ENCODE data around the gene POLR3G.

POLR3G gene, protein sequence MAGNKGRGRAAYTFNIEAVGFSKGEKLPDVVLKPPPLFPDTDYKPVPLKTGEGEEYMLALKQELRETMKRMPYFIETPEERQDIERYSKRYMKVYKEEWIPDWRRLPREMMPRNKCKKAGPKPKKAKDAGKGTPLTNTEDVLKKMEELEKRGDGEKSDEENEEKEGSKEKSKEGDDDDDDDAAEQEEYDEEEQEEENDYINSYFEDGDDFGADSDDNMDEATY

DNA sequence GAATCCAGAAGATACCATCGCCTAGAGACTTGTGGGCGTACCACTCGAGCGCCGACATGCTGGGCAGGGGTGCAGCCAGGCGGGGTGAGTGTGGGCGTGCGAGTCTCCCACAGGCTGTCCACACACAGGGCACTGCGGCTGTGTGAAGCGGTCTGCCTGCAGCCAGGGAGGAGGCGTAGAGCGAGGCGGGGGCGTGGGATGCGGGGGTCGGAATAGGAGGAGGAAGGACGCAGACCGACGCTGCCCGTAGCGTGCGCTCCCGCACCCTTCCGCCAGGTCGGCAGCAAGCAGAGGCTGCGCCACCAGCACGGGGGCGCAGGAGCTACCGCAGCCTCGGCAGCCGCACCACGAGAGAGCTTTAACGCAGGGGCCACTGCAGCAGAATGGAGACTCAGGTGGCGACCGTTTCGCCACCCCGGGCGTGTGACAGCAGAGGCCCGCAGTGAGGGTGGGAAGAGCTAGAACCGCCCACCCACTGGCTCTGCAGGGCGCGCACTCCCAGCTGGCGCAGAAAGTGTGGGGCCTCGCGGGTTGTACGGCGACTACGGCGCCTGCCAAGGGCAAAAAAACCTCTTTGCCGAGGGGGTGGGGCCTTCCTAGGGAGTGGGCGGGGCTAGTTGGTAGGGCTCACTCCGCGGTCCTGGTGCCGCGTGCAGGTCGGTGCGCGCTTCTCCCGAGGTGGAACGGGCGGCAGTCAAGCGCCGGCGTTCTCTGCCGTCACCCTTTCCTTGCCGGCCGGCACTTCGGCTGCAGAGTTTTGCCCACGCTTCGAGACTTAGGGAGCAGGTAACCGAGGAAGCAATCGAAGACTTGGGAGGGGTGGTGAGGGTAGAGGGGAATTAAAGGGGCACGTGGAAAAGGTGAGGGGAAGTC is at the start of gene POLR3G, which contains the start of gene MBLAC2:
TSS of gene POLR3G (plus strand) at position 630 of the 873 bp plus-strand sequence. CDS start 10,704 bp downstream, outside the sequence.
TSS of gene MBLAC2 (minus strand) at position 537 of the 873 bp plus-strand sequence. CDS start at position 58, 479 bp downstream.
- DNase-seq (ENCODE audit: low read depth in 2 of 2): peak; percentile 83 to 90

DNA sequence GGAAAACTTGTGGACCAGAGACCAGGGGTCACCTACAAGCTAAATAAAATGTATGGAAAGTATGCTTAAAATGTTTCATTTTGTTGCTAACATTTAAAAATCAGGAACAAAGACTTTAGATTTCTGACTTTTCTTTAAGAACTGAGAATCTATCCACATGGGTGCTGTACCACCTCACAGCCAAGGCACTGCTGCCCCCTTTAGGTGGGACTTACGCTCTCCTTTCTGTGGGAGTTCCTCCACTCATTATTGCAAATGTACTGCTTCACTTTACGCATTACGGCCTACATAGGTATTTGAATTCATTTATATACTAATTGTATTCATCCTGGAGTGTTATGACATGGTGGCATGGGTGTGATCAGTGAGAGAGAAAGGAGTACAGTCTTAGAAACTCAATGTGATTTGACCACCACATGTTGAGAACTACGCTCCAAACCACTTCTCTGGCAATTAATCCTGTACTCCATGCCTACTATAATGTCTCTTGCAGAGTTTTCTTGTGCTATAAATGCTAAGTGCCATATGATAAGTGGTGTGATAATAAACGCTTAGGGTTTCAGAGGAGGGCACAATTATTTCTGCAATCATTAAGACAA is 40.4 kb upstream of the POLR3G start:
- DNase-seq (ENCODE audit: low read depth in 2 of 2): peak; percentile 14 to 27

DNA sequence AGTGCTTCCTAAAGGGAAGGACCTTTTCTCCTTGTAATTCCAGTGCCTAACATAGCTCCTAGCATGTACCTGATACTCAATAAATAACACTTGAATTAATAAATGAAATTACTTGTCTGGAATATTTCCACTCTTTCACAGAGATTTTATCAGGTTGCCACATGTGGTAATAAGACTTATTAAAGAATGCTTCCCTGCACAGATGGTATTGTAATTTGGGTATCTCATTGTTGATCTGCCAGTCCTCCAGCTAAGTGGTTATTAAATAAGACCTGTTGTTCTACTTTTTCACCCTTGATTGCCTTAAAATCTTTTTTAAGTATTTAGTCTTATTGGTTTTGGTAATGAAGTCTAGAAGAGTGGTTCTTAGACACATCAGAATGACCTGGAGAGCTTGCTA is 37.0 kb upstream of the POLR3G start:
- no peak for DNase-seq (ENCODE audit: low read depth in 2 of 2)

DNA sequence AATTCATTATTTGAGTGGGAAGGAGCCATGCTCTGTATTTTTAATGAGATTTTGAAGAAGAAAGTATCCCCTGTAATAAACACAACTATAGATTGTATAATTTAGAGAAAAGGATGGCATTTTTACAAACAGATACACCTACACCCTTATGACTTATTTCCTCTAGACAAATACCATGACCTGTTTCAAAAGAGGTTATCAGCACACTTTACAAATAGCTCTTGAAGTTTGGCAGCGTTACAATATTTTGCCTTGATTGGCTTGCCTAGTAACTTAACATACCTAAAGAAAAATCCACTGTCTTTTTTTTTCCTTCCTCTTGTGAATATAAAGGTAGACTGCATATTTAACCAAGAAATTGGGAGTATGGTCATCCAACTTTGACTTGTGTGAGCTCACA is 36.6 kb upstream of the POLR3G start:
- no peak for DNase-seq (ENCODE audit: low read depth in 2 of 2)

DNA sequence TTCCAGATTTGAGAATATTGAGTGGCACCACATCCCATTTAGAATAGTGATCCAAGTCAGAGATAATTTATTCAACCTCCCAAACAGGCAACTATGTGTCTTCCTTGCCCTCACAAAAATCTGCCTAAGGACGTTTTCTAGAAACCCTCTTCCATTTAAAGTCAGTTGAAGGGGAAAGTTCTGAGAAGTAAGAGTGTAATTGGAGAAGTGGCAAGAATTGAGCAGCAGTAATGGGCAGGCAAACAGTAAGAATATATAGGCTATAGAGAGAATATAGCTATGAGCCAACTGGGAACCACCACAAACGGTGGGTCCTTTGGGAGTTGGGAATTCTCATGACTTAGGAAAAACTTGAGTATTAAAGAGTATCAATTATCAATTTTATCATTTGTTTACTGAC is 34.0 kb upstream of the POLR3G start:
- DNase-seq (ENCODE audit: low read depth in 2 of 2): no peak

DNA sequence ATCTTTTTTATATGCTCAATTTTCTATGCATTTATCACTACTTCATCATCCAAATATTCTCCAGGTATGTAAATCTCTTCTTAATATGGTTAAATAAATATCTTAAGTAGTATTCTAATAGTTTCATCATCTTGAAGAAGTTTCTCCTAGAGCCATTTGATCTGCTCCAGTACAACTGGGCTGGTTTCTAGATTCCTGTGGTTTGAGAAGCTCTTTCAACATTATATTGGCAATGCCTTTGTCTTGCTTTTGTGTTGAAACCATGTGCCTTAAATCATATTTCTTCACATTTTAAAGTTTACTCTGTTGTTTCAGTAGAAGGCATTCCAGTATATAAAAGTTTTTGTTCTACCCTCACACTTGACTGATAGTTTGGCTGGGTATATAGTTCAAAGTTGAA is 27.7 kb upstream of the POLR3G start:
- DNase-seq (ENCODE audit: low read depth in 2 of 2): no peak

DNA sequence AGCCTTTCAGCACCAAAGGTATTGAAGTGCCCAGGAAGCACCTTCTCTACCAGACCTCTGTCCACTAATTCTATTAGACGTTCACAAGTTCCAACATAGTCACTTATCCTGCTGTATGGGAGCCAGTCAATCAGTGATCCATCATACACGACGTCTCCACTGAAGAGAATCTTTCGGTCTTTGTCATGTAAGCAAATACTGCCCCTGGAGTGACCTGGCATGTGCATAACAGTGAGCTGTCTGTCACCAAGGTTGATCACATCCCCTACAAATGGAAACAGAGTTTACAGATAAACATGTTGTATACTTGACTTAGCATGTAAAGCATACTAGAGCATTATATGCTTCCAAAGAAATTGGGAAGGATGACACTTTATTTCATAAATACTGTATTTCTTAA is 13.4 kb upstream of the POLR3G start:
- no peak for DNase-seq (ENCODE audit: low read depth in 2 of 2)

DNA sequence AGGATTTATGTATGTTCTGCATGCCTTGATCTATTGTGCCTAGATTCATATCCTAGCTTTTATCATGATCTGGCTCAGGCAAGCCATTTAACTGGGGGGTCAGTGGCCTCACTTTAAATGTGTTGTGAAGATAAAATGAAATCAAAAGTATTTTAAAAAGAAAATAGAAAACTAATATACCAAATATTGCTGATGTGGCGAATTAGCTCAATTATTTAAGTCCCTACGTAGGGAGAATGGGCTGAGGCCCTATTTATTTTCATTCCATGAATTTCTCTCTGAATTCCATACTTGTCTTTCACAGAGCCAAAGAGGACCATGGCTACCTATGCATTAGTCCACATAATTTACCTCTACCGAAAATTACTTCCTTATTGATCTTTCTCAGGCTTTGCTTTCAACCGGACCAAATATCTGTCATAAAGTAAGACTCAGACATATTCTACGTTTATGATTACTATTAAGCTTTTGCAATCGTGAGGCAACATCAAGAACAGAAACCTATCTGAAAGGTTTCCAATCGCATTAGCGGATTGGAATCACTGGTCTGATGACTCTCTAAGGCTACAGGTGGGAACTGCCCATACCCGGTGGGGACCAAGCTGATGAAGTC is 1.8 kb upstream of the POLR3G start:
- DNase-seq (ENCODE audit: low read depth in 2 of 2): no peak

DNA sequence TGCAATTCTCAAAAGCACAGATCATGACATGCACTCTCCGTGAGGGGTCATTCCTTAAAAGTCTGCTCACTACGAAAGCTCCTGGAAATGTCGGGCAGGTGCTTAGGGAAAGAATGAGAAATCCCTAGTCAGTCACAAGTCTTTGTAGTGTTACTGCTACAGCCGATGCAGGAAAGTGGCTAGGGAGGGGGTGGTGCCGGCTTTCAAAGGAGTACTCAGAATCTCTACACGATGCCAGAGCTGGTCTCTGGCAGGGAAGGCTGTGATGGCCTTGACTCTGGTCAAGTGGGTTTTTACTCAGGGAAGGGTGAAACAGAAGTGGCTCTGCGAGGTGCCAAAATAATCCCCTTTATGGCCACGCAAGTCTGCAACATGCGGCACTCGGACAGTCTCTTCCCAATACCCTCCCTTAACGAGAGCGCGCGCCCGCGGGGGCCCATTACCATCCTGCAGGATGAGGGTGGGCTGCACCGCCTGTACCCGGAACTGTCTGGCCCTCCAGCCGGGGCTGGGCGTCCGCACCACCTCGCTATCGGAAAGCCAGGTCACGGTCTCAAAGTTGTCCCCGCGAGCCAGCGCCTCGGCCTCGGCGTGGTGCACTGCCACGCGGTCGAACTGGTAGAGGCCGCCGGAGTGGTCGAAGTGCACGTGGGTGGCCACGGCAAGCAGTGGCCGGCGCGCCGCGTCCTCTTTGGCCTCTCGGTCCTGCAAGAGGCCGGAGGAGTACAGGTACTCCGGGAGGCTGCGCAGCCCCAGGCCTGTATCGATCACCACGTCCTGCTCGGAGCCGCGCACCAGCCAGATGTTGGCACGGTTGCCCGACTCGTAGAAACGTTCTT is 1.0 kb upstream of the POLR3G start:
- peak in 1 of 2 donors; percentile 0 for DNase-seq (ENCODE audit: low read depth in 2 of 2)

DNA sequence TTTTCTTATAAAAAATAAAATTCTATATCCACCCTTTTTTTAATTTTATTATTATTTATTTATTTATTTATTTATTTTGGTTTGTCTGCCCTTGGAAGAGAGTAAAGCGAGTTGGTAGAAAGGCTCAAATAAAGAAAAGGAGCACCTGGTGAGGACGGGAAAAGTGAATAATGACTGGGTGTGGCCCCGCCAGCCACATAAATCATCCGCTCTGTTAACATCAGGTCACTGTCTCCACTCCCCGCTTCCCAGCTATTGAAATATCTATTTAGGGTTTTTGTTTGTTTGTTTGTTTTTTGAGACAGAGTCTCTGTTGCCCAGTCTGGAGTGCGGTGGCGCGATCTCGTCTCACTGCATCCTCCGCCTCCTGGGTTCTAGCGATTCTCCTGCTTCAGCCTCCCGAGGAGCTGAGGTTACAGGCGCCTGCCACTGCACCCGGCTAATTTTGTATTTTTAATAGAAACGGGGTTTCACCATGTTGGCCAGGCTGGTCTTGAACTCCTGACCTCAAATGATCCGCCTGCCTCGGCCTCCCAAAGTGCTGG is 844 bp downstream of the POLR3G start:
- no peak for DNase-seq (ENCODE audit: low read depth in 2 of 2)

DNA sequence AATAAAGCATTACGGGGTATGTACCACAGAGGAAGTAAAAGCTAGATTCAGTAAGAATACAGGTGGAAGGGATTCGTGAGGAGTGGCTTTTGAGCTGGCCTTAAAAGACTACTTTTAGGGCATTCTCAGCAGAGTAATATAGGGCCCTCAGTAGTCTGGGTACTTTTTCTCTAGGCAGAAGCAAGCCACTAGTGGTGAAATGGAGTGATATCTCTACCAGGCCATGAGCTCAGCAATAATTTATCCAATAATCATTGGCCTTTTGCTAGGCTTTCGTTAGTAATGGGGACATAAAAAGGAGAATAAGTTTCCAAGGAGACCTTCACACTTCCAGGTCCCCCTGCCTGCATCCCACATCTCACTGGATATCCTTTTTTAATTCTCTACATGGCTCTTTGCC is 1.7 kb downstream of the POLR3G start:
- DNase-seq (ENCODE audit: low read depth in 2 of 2): no peak

DNA sequence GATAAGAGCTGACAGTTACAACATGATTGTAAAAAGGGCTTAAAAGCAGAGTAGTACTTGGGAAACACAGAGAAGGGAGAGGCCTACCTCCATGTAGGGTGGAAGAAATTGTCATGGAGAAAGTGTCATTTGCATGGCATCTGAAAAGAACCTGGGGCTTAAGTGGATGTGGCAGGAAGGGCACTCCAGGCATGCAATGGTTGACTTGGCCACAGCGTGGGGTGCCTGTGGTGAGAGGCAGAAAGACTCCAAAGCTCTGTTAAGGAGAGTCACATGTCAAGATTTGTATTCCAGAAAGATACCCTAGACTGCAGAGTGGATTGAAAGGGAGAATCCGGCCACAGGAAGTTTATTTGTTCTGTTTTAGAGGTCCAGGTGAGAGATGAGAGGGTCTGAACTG is 2.4 kb downstream of the POLR3G start:
- DNase-seq (ENCODE audit: low read depth in 2 of 2): no peak

DNA sequence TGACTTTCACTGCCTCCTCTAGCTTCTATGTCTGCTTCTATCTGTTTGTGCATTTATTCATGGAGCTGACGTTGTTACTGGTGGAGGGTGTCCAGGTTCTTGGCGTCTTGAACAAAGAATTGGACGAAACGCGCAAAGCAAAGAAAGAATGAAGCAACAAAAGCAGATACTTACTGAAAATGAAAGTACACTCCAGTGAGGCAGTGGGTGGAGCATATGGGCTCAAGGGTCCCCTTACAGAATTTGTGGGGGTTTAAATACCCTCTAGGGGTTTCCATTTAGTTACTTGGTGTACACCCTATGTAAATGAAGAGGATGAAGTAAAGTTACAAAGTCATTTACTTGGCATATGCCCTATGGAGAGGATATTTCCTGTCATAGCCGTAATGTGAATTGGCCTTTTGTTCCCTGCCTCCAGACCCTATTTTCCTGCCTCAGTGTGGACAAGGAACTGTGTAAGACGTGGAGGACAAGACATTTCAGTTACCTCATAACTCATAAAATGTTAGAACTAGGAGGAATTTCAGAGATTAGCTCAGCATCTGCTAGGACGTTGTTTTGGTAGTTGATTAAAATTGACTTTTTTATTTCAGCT is 3.1 kb downstream of the POLR3G start:
- no peak for DNase-seq (ENCODE audit: low read depth in 2 of 2)

DNA sequence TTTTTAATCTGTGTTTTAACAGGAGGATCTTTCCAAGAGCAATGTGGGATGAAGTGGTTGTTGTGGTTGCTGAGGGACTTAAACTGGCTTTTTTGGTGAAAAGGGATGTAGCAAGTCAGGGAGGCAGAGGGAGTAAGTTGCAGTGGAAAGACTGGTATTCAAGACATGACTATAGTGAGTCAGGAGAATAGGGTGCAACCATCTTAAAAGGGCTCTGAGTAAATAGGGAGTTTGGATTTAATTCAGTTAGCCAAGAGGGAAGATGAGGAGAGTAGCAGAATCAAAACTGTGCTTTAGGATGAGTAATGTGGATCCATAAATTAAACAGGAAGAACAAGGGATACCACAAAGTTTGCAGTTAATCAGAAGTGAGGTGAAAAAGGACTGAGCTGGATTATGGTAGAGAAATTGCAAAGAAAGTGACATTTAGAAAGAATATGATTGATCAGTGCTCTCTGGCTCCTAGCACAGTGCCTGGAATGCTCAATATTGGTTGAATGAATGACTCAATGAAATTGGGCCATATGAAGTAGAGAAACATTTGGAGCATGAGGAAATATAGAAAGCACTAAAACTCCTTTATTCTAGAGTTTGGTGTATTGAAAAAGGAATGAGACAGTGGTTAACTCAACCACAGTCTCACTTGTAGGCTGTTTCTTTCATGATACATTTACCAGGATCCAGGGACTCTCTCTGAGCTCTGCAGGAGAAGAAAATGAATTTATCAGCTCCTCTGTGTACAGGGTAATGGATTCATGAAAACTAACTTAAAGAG is 5.1 kb downstream of the POLR3G start:
- DNase-seq (ENCODE audit: low read depth in 2 of 2): no peak

DNA sequence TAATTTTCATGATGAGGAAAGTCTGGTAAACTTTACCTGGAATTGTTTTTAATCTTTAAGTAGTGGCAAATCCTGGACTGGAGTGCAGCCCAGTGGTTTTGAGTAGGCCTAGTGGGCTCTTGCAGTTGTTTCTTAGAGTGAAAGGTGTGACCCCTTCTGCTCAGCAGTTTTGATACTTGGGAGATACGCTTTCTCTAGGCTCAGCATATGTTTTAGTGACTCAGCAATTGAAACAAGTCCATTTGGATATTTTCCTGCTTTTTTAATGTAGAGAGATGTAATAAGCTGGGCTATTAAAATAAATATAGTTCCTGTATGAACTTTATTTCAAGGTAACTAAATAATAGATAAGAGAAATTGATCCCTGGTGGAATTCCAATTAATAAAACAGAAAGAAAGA is 6.0 kb downstream of the POLR3G start:
- no peak for DNase-seq (ENCODE audit: low read depth in 2 of 2)

DNA sequence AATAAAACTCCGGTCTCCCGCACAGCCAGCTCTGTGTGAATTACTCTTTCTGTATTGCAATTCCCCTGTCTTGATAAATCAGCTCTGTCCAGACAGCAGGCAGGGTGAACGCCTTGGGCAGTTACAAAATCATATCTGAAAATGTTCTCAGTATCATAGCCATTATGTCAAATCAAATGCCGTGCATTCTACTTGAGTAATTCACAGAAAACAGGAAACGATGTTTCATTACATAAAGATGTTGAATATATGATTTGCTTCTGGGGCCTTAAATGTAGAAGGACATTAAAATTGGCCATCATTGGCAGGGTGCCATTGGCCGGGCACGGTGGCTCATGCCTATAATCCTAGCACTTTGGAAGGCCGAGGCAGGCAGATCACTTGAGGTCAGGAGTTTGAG is 8.5 kb downstream of the POLR3G start:
- no peak for DNase-seq (ENCODE audit: low read depth in 2 of 2)

DNA sequence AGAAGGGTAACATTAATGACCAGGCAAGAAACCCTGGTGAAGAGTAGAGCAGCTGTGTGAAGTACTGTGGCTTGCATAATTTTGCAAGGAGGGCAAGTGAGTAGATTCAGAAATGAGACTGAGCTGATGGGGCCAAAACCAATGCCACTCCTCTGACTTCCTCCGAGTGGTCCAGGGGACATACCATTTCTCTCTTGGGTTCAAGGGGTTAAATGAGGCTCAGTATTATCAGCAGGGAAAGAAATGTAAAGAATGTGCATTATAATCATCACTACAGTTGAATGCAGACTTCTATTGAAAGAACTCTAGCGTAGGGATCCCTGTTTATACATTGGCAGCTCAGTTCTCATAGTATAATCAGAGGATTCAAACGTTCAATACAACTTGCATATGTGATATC is 9.9 kb downstream of the POLR3G start:
- DNase-seq (ENCODE audit: low read depth in 2 of 2): no peak

DNA sequence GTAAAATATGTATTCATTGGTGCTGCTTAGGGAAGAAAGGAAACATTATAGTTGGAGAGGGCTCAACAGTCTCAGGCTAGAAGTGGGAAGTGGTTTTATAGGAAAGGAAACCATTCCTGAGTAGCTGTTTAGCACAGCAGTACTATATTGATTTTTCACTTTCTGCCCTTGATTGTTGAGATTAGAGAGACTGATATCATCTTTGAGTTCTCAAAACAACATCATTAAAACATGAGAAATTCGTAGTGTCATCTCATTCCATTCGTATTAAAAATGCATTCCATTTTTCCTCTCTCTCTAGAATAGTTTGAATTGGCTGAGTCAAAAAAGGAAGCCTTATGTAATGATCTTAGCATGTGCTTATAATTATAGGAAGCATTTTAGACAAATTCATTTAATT is 14.1 kb downstream of the POLR3G start:
- no peak for DNase-seq (ENCODE audit: low read depth in 2 of 2)

DNA sequence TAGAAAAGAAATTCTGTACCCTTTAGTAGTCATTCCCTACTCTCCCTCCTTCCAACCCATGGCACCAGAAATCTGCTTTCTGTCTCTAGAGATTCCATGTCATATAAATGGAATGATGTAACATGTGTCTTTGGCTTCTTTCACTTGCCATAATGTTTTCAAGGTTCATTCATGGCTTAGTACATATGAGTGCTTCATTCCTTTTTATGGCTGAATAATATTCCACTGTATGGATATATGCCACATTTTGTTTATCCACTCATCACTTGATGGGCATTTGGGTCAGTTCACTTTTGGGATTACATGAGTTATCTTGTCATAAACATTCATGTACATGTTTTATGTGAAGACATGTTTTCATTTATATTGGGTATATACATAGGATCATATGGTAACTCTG is 19.4 kb downstream of the POLR3G start:
- DNase-seq (ENCODE audit: low read depth in 2 of 2): no peak

DNA sequence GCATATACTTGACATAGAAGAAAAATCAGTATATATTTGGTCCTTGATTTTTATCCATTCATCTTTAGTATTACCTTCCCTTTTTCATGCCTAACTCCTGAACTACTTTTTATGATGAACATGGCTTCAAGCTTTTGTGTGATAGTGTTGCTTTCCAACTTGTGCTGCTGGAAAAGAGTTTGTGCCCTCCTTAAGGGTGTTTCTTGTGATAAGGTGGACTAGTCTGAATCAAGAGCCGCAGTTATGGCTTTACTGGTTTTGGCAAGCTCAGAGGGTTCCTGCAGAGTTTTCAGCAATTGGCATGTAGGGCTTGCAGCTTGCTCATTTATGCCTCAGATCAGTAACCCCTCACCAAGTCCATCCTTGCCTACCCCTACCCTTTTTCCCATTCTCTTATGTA is 20.5 kb downstream of the POLR3G start:
- DNase-seq (ENCODE audit: low read depth in 2 of 2): no peak

Measured in stimulated activated CD8-positive, alpha-beta memory T cell treated with anti-CD3 and anti-CD28 coated beads, Interleukin-7, amount 100 ng/mL, for 1 hour (primary cell).